Right ventricle myocardium superior (tissue), 1 donor: ENCODE results near the gene PPT2. TPM values are rescaled to one million over a fixed set of nuclear protein-coding genes. Genes with fewer than 3 reads are reported as not detected.
A peak's percentile ranks its signal among the peaks of the same experiment; 100 is the strongest.
"Not testable (repeated sequence)": the region's sequence is repeated elsewhere in the genome, so short reads cannot be mapped to it uniquely, and the experiment has no call there.

Source experiments
- ATAC-seq: fragments of 200-7000 bp; cut with Tn5 transposase; one replicate; pipeline ENCODE4 v1.9.1; 2020; ENCODE audit warnings: mild to moderate bottlenecking; ENCODE audit not compliant: poor library complexity
- DNase-seq: peaks from one replicate; pipeline ENCODE4 v3.0.0-alpha.2; 2020
- intact Hi-C: fragments of 100-400 bp; cut with DNase I; formaldehyde crosslinking; loops from one replicate; pipeline ENCODE4 v1.11.2; 2022
- total RNA-seq: library from RNA; stranded (reverse); fragmentation: NEBNext Ultra II Directional; extraction: Animal tissue kit (Norgen Biotek cat#: 25700); gene quantifications from one replicate; pipeline ENCODE4 v1.2.1, GENCODE V29; 2021
- donor health status: DM: no; HTN: yes; CAD: no; lungs with severe emphysema.

PPT2 gene
- total RNA-seq, 1 donor from 2014 or later, result 20.4 TPM

GRCh38 chr6:32120573-32121059 is 33.3 kb upstream of the PPT2 start:
- ATAC-seq, result no peak
- intact Hi-C loops, result no loop called here
- DNase-seq, result no peak

DNA sequence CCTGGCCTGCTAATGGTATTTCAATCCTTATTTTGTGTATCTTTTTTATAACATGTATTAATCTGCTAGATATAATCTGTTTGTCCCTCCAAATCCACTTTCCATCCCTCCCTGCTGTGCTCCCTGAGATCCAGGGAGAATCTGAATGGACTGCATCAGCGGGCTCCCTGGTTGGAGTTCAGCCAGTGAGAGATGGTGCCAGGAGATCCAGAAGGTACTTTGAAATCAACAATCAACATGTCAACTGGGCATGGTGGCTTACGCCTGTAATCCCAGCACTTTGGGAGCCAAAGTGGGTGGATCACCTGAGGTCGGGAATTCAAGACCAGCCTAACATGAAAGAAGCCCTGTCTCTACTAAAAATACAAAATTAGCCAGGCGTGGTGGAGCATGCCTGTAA is 30.3 kb upstream of the PPT2 start:
- no peak for DNase-seq
- intact Hi-C loops, result no loop called here
- no peak for ATAC-seq

GRCh38 chr6:32126880-32127279 is 27.1 kb upstream of the PPT2 start:
- DNase-seq (no peak), ATAC-seq (no peak)
- intact Hi-C loops, result no loop called here

GRCh38 chr6:32127409-32127716 is 26.6 kb upstream of the PPT2 start:
- DNase-seq, result no peak
- ATAC-seq, result no peak
- intact Hi-C loops, result no loop called here

DNA sequence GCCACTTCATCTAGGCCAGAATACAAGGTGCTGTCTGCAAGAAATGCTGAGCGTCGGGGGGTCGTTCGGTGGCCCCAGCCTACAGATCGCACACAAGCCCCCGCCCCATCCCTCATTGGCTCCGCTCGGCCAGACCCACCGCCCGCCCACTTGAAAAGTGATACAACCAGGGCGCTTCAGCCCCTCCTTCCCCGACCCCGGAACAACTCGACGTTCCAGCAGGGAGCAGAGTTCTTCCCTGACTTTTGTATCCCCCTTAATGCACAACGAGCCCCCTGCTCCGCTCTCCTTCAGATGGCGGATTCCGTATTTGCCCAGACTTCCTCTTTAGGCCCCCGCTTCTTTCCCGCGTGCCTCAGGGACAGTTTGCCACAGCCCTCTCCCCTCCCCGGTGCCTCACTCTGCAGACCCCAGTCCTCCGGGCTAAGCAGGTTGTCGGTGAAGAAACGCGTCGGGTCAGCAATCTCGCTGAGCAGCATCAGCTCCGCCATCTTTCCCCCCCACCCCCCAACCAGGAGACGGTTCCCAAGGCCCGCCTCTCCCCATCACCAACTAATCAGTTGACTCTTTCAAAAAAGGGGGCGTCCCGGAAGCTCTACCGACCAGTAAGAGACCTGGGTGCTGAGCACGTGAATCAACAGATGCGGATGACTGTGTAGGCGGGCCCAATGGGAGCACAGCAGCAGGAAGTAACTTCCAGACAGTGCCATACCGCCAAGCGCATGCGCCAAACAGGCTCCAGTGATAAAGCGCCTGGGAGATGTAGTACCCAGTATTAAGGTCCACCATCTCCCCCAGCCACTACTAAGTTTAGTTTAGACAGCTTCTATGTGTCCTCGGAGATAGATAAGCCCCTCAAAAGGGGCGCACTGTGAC is 26.0 kb upstream of the PPT2 start, which contains the start of gene ATF6B:
Gene ATF6B, minus strand, starts transcription at position 530 of the 876 bp plus-strand sequence. Its CDS starts 39 bp downstream, at position 491.
- peak; percentile 99 for DNase-seq
- ATAC-seq, result peak; percentile 94
- intact Hi-C loops, result no loop called here

DNA sequence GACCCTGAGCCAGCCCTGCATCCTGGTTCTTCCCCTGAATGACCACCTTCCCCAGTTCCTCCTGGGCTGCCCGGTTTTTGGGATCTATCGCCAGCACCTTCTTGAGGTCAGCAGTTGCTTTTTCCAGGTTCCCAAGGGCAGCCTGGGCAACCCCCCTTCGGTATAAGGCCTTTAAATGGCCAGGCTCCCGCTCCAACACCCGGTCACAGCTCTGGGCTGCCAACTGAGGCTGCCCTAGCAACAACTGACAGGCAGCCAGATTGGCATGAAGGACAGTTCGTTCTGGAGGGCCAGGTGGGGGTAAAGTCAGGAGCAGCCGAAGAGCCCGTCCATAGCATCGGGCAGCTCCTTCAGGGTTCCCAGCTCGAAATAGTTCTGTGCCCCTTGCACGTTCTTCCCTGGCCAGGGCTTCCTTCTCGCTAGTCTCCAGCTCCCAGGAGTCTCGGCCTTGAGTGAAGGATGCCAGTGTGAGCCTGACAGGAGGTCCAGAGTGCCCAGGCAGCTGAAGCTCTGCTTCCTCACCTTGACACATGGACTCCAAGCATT is 25.1 kb upstream of the PPT2 start:
- ATAC-seq (no peak), DNase-seq (peak; percentile 42)
- intact Hi-C loops, result no loop called here

GRCh38 chr6:32129297-32130088 is 24.4 kb upstream of the PPT2 start:
- ATAC-seq (peak; percentile 71), DNase-seq (no peak)
- intact Hi-C loops, result no loop called here

GRCh38 chr6:32131439-32131948 is 22.4 kb upstream of the PPT2 start:
- DNase-seq, result no peak
- intact Hi-C loops, result no loop called here
- no peak for ATAC-seq

DNA sequence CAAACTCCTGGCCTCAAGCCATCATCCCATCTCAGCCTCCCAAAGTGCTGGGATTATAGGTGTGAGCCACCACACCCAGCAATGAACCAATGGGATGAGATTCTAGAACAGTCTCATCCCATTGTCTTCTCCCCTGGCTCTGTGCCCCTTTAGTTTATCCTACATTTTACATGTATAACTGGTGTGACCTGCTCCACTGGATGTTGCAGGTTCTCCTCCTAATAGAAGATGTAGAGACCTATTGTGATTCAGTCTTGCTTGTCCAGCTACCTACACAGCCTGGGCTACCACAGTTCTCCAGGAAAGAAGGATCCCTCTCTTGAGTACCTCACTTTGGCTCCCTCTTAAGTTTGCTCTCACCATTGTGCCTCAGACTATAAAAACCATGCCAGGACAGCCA is 21.8 kb upstream of the PPT2 start:
- no peak for DNase-seq
- intact Hi-C loops, result no loop called here
- no peak for ATAC-seq

DNA sequence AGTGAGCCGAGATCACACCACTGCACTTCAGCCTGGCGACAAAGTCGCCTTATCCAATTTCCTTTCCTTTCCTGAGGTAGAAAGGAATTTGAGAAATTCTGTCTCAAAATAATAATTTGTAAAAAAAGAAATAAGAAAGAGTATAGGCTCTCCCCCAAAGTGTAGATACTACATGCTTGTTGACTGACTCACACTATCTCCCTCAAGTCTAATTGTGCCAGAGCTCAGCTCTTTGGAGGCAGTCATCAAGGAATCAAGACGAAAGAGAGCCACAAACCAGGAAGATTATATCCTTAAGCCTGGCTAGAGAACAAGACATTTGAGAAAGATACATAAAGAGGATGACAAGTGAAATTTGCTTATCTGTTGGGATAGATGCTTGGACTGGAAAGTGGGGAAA is 20.2 kb upstream of the PPT2 start:
- ATAC-seq (no peak), DNase-seq (no peak)
- intact Hi-C loops, result no loop called here

DNA sequence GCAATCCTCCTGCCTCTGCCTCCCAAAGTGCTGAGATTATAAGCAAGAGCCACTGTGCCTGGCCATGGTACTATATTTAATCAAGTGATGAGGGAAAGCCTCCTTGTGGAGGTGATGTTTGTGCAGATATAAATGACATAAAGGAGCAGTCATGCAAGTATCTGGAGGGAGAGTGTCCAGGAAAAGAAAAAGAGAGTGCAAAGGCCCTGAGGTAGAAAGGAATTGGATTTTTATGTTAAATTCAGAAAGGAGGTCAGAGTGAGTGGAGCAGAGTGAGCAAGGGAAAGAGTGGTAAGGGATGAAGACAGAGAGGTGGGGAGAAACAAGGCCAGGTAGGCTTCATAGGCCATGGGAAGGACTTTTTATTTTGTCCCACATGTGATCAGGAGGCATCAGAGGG is 16.5 kb upstream of the PPT2 start:
- ATAC-seq (no peak), DNase-seq (no peak)
- intact Hi-C loops, result no loop called here

DNA sequence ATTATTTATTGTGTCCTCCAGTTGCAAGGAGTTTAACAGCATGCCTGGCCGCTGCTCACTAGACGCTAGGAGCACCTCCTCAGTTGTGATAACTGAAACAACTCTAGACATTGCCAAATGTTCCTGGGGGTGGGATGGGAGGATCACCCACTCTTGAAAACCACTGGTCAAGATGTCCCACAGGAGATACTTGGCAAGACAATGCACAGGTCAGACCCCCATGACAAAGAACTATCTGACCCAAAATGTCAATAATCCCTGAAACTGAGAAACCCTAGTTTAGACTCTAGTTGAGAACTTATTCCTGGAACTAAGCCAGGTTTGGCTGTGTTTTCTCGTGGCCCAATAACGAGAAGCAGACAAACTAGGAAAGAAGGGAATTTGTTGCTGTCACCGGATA is 14.4 kb upstream of the PPT2 start:
- DNase-seq, result no peak
- no peak for ATAC-seq
- intact Hi-C loops, result no loop called here

DNA sequence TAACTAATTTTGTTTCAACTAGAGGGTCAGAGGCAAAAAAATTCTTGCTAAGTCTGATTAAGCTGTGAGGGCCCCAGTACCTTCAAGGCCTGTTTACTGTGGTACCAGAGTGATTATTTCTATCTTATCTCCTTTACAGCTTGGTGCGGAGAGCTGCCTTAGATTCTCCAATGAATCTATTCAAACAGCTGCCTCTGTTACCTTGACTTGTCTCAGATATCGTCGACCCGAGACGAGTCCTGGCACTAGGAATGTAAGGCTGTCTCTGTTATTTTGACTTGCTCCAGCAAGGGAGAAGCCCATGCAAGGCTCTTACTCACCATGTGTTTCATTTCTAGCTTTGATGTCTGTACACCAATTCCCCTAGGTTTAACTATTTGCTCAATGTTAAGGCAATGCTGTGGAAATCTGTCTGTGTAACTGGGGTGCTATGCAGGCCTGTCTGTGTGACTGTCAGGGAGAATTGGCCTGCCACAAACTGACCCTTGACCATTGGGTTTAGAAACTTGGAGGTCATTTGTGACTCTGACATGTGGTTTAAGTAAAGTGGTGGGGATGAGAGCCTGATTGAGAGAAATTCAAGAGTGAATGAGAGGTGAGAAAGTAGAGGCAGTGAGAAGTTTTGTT is 13.4 kb upstream of the PPT2 start:
- ATAC-seq (no peak), DNase-seq (no peak)
- intact Hi-C loops, result no loop called here

GRCh38 chr6:32144238-32144637 is 9.7 kb upstream of the PPT2 start:
- DNase-seq, ATAC-seq, intact Hi-C loops: not testable (repeated sequence)

DNA sequence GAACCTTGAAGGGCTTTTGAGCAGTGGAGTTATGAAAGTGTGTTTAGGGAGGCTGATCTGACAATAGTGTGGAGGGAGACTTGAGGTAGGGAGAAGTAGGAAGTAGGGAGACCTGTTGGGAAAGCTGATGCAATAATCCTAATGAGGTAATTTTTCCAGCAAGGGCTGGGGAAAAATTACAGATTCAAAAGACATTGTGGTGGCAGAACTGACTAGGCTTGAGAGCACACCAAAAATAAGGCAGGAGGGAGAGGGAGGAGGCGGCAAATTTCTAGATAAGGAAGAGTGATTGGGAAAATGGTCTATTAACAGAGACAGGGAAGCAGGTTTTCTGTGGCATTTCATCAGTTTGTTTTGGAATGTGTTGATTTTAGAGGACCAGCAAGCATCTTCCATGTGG is 7.7 kb upstream of the PPT2 start:
- intact Hi-C loops, result no loop called here
- DNase-seq (no peak), ATAC-seq (no peak)

- intact Hi-C loops, result no loop called here
- ATAC-seq (no peak), DNase-seq (no peak)
These were observed 7.3 kb upstream of the PPT2 start for GRCh38 chr6:32146687-32147086.

- intact Hi-C loops, result no loop called here
- no peak for DNase-seq
- ATAC-seq, result no peak
These were observed 6.4 kb upstream of the PPT2 start for GRCh38 chr6:32147401-32148132.

GRCh38 chr6:32148289-32149091 is 5.5 kb upstream of the PPT2 start:
- ATAC-seq, result peak; percentile 62
- intact Hi-C loops, result no loop called here
- peak; percentile 76 for DNase-seq
